Peyer's patch (tissue), 4 donors: Measurements from ENCODE around the gene ELF2.

Experiments used
- CTCF ChIP-seq, 6 experiments: fragments of 450-650 bp in 4 of 6; fragments of 200-600 bp in 2 of 6; sonication (generic) in 1 of 6; IDR thresholded peaks; one replicate each; pipeline ENCODE4 v1.5.1; 2017 to 2019; ENCODE audit warnings: antibody characterized with exemption in 6 of 6, mild to moderate bottlenecking in 3 of 6, moderate library complexity in 1 of 6
- POLR2A ChIP-seq, 2 donors: fragments of 450-650 bp; IDR thresholded peaks; one replicate each; pipeline ENCODE4 v1.5.1; 2017; ENCODE audit warnings: antibody characterized with exemption in 2 of 2, mild to moderate bottlenecking in 2 of 2, moderate library complexity in 2 of 2

GRCh38 chr4:139048026-139048425 is 129.0 kb downstream of the ELF2 start:
- TF ChIP-seq CTCF (IDR thresholded peaks at IDR 0.05) (no peak), POLR2A (IDR thresholded peaks at IDR 0.05) (no peak)
